HG03469 (cell line): ENCODE measurements around the gene TMEM163.

ENCODE experiments used
- ATAC-seq: cut with Tn5 transposase; IDR thresholded peaks from one replicate; pipeline ENCODE4 v1.9.1; 2021; ENCODE audit warnings: mild to moderate bottlenecking, moderate library complexity, moderate number of reproducible peaks; ENCODE audit not compliant: unreplicated experiment

TMEM163 gene

GRCh38 chr2:134462791-134463698 is 255.8 kb downstream of the TMEM163 start:
- ATAC-seq, result no peak

DNA sequence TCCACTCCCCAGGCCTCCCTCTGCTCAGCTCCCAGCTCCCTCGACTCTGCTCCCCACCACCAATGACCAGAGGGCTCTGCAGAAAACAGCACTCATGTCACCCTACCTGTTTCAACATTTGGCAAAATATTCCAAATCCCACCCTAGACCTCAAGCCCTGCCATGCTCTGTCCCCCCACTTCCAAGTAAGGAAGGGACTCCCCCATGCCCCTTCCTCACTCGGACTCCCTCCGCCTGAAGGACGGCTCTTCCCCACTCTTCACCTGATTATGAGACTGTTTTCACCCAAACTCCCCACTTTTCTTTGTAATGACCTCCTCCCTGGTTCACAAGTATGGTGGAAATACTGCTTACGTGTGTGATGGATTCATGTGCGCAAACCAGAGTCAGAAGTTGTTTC is 256.5 kb downstream of the TMEM163 start:
- ATAC-seq, result no peak

DNA sequence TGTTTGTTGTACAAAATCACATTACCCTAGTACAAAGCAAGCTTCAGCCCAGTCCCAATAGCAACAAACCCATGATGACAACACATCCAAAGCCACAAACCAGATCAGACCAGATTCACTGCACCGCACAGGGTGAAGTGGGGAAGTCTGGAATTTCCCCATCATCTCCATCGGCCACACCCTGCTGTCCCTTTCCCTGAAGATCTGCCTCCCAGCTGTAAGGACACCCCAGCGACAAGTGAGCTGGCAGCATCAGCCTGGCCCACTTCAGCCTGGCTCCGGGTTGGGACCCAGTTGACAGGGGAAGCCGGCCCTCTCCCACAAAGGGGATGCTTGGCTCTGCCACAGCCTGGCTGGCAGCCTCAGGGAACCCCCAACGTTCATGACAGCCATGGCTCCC is 257.3 kb downstream of the TMEM163 start:
- no peak for ATAC-seq

DNA sequence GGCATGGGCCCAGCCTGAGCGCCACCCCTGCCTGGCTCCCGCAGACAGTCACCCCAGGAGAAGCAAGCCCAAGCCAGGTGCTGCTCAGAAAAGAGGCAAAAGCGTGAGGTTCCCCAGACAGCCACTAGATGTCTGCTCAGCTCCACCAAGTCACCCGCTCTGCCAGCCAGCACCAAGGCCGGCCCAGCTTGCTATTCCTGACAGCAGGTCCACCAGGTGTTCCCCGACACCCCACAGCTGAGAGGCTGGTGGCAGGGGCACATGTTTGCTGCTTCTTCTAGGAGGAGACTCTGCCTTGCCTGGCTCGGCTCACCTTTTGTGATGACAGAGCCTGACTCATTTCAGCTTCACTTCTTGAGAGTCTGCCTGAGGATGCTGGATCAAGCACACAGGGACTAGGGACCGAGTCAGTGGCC is 258.2 kb downstream of the TMEM163 start:
- peak; percentile 87 for ATAC-seq

DNA sequence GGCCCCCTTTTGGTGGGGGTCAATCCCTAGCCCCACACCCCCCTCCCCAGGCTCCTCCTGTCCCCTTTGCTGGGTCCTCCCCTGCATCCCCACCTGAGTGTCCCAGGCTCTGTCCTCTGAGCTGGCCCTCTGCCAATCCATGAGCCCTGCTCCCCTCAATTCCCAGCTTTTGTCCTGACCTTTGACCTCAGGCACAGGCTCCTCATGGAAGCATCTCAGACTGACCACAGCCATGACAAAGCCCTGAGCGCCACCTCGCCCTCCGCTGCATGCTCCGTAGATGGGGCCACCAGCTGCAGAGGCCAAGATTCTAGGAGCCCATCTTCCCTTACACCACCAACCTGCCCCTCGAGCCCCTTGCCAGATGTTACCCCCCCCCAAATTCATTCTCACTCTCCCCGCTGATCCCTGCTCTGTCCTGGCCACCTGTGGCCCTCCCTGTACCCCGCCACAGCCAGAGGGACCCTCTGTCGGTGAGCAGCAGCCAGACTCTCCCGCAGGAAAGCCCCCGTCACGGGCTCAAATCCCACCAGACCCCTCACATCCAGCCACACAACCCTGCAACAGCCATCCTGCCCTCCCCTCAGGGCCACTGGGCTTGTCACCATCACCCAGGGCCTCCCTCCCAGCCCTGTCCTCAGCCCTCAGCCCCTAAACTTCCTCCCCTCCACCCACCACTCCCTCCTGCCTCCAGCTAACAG is 258.9 kb downstream of the TMEM163 start:
- ATAC-seq, result no peak

DNA sequence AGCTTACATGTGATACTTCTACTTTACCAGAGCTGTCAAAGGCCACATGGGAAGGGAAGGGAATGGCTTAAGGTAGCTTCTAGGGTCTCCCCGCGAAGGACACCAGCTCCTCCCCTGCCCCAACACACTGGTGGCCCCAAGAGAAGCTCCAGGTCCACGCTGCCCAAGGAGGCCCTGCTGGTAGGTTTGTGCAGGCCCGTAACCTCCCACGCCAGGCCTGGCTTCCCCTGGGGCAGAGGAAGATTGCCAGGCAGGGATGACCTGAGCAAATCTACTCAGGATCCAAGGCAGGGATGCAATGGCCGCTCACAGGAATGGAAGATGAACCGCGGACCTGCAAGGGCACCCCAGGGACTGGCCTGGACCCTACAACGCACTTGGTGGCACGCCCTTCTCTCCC is 259.9 kb downstream of the TMEM163 start:
- ATAC-seq, result no peak

DNA sequence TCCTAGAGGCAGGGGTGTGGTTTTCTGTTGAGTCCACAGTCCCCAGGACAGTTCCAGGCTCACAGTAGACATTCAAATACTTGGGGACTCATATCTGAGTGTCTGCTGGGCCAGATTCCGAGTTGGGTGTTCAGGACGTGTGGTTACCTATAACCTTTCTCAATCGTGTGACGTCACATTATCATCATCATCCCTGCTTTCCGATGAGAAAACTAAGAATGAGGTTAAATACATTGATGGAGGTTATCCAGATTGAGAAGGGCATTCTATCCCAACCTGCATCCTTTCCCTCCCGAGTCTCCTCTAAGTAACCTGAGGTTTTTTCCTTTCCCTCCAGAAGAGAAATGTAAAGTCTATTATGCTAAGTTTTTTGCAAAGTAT is 260.3 kb downstream of the TMEM163 start:
- no peak for ATAC-seq

DNA sequence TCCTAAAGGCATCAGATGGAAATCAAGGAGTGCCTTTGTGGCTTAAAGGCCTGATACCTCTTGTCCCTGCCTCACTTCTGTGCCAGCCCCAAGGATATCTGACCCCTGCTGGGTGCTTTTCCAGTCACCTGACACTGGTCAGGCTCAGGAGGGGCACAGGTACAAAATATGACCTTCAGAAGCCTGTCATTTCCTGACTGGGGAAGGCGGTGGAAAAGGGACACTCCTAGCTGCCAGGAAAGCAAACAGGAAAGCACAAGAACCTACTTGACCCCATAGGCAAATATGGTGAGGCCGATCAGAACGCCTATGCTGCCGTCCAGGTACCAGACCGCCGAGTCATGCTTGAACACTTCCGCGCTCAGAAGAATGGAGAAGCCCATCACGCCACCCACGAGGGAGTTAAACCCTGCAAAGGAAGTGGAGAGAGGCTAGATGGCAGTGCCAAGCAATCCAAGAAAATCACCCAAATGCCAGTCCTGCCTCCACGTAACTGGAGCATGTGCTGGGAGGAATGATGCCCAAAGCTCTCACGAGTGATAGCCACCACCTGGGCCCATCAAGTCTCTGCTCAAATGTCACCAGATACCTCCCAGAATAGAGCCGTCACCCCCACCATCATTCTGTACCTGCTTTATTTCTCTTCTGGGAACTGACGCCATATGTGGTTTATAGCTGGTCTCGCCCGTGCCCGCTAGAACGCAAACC is 260.9 kb downstream of the TMEM163 start:
- ATAC-seq, result no peak

- ATAC-seq, result no peak
Measured at GRCh38 chr2:134457353-134457752, 261.4 kb downstream of the TMEM163 start.

GRCh38 chr2:134455426-134455825 is 263.4 kb downstream of the TMEM163 start:
- no peak for ATAC-seq

DNA sequence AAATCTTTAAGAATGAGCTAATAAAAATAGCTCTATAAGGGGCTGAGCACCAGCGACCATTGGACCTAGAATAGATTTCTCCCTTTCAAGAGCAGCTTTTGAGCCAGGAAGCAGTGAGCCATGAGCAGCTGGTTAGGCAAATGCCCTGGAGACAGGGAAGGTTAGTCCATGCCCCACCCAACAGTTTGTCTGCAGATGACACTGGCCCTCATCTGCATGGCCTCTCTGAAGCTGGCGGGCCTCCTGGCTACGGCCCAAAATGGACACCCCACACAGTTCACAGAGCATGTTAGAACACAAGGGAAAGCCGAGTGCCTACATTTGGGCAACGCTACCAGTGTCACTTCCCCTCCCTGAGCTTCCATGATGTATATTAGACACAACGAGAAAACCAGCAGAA is 263.9 kb downstream of the TMEM163 start:
- no peak for ATAC-seq

DNA sequence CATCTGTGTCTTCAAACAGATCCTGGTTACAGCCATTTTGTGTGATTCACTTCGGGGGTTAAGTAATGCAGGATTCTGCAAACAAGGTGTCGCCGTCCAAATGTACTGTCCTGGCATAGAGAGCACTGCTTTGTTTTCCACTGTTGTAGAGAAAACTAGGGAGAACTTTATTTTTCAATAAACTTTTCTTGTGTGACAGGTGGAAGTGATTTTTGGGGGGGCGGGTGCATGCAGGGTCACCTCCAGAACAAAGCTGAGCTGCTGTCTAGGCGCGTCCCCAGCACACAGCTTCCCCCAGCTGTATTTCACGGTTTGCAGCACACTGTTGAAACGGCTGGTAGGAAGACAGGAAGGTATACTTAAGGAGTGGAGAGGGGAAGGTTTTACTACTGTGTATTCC is 264.4 kb downstream of the TMEM163 start:
- ATAC-seq, result no peak

DNA sequence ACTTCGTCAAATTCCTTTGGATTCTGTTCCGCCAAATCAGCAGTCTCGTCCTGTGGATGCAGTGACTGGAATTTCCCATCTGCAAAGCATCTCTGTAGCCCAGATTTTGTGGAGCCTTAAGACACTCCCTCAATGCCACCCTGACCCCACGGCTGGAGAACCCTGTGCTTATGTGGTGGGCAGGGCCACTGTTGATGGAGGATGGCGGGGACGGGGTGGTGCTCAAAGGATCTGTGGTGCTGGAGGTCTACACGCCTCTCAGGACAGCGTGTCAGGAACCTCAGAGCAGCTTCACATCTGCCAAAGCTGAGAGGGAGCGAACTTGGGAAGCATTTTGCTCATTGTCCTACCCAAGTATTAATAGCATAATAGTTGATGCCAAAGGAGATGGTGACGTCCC is 264.8 kb downstream of the TMEM163 start:
- ATAC-seq, result no peak

GRCh38 chr2:134453476-134453875 is 265.3 kb downstream of the TMEM163 start:
- ATAC-seq, result no peak

- ATAC-seq, result no peak
Measured at GRCh38 chr2:134452042-134452733, 266.6 kb downstream of the TMEM163 start.

GRCh38 chr2:134451347-134451630 is 267.5 kb downstream of the TMEM163 start:
- no peak for ATAC-seq

- ATAC-seq, result no peak
Measured at GRCh38 chr2:134449751-134450513, 268.9 kb downstream of the TMEM163 start.

DNA sequence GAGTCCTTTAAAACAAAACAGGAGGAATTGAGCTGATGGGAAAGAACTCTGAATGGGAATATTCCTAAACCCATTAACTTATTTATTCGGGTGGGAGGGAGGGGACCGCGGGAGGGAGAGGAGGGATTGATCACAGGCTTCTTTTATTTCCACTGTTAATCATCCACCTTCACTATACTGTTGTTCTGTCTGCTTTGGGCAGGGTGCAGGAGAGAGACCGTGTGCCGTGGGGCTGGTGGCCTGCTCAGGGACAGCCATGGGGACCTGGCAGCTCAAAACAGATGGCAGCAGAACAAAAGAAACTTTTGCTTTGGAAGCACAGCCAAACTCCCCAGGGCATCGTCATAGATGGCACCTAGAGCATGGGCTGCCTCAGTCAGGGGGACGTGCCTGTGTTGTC is 269.6 kb downstream of the TMEM163 start:
- ATAC-seq, result no peak

- no peak for ATAC-seq
Measured at GRCh38 chr2:134448650-134449049, 270.1 kb downstream of the TMEM163 start.

- no peak for ATAC-seq
Measured at GRCh38 chr2:134447669-134448068, 271.1 kb downstream of the TMEM163 start.
